ENCODE data around the gene CORT. TPM values are rescaled to one million over a fixed set of nuclear protein-coding genes. Genes with fewer than 3 reads are reported as not detected.
"Not testable (repeated sequence)": the region's sequence is repeated elsewhere in the genome, so short reads cannot be mapped to it uniquely, and the experiment has no call there.

The CORT gene, protein sequence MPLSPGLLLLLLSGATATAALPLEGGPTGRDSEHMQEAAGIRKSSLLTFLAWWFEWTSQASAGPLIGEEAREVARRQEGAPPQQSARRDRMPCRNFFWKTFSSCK
- total RNA-seq: under 1 TPM in 1 of 2 experiments, not detected in 1; 0.36 TPM

- Mint-ChIP-seq H3K9me3 (no peaks in the 10 kb centered on the region), H3K36me3 (peaks cover 7% of the 10 kb centered on the region), H3K27ac (no peak within 1 kb of the TSS), H3K4me3 (no peak within 1 kb of the TSS), H3K4me1 (ENCODE audit: low read depth) (no peaks in the 10 kb centered on the region), H3K27me3 (no peaks in the 10 kb centered on the region)
- POLR2A ChIA-PET: no interaction called here
- no peak for DNase-seq
- intact Hi-C loops (cut with micrococcal nuclease): no loop called here
- CTCF ChIA-PET: interaction anchor here (1.2 kb wide), 1 partner anchor 23 kb away, joined by 3 read pairs; the partner anchor contains the start of gene DFFA
Observed at GRCh38 chr1:10449751-10450150, at the start of gene CORT. Gene CORT (plus strand): TSS chr1:10450031. CDS start chr1:10450224, 193 bp downstream.

DNA sequence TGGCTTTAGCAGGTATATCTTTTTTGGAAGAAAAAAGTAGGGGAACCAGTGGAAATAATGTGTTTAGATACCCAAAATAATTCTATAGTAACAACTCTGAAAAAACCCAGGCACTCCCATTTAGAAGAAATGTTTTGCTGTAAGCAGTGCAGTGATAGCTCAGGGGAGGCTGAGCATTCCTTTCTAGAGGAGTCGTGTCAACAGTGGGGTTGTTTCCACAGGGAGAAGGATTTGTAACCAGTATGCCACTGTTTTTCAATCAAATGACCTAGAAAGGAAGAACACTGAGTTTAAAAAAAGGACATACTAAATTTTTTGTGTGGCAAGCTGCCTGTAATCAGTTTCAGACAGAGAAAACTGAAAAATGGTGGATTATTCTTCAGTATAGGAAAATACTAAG lies 48.5 kb upstream of the CORT start:
- intact Hi-C loops (cut with micrococcal nuclease): no loop called here
- H3K36me3 Mint-ChIP-seq: peaks cover 23% of the 10 kb centered on the region
- ChIA-PET POLR2A (no interaction called here), CTCF (no interaction called here)
- no peaks in the 10 kb centered on the region for H3K9me3 Mint-ChIP-seq
- H3K27ac Mint-ChIP-seq: no peak overlapping the region
- H3K4me3 Mint-ChIP-seq: no peak overlapping the region
- peaks cover 25% of the 10 kb centered on the region for H3K4me1 Mint-ChIP-seq (ENCODE audit: low read depth)
- H3K27me3 Mint-ChIP-seq: no peaks in the 10 kb centered on the region
- no peak for DNase-seq

DNA sequence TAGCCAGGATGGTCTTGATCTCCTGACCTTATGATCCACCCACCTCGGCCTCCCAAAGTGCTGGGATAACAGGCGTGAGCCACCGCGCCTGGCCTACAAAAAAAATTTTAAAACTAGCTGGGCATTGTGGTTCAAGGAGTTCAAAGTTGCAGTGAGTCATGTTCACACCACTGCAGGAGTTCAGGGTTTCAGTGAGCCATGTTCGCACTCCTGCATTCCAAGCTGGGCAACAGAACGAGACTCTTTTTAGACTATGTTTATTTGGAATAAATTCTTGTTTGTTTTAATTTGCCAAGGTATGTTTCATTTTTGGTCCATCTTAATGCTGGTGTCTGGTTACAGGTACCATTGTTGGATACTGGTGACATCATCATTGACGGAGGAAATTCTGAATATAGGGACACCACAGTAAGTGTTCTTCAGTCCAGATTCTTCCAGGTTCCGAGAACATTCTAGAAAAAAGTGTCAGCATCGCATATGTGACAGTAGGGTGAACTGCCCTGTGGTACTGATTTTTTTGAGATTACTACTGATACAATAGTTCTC lies 47.0 kb upstream of the CORT start:
- DNase-seq: no peak
- CTCF ChIA-PET: no interaction called here

GRCh38 chr1:10407201-10407600 lies 42.6 kb upstream of the CORT start:
- intact Hi-C loops (cut with micrococcal nuclease): no loop called here
- CTCF ChIA-PET: interaction anchor here (0.6 kb wide), 1 partner anchor 149 kb away, joined by 3 read pairs; no protein-coding TSS in a partner anchor
- H3K27me3 Mint-ChIP-seq: no peaks in the 10 kb centered on the region
- no peaks in the 10 kb centered on the region for H3K9me3 Mint-ChIP-seq
- POLR2A ChIA-PET: no interaction called here
- DNase-seq: no peak
- no peak overlapping the region for H3K27ac Mint-ChIP-seq
- H3K36me3 Mint-ChIP-seq: peaks cover 47% of the 10 kb centered on the region
- no peak overlapping the region for H3K4me3 Mint-ChIP-seq
- H3K4me1 Mint-ChIP-seq (ENCODE audit: low read depth): peaks cover 10% of the 10 kb centered on the region

More for the DNA sequence above, 47.0 kb upstream of the CORT start:
- peaks cover 25% of the 10 kb centered on the region for H3K4me1 Mint-ChIP-seq (ENCODE audit: low read depth)
- no peak overlapping the region for H3K27ac Mint-ChIP-seq
- H3K27me3 Mint-ChIP-seq: no peaks in the 10 kb centered on the region
- no peaks in the 10 kb centered on the region for H3K9me3 Mint-ChIP-seq
- no peak overlapping the region for H3K4me3 Mint-ChIP-seq
- POLR2A ChIA-PET: no interaction called here
- peaks cover 27% of the 10 kb centered on the region for H3K36me3 Mint-ChIP-seq
- intact Hi-C loops (cut with micrococcal nuclease): no loop called here

DNA sequence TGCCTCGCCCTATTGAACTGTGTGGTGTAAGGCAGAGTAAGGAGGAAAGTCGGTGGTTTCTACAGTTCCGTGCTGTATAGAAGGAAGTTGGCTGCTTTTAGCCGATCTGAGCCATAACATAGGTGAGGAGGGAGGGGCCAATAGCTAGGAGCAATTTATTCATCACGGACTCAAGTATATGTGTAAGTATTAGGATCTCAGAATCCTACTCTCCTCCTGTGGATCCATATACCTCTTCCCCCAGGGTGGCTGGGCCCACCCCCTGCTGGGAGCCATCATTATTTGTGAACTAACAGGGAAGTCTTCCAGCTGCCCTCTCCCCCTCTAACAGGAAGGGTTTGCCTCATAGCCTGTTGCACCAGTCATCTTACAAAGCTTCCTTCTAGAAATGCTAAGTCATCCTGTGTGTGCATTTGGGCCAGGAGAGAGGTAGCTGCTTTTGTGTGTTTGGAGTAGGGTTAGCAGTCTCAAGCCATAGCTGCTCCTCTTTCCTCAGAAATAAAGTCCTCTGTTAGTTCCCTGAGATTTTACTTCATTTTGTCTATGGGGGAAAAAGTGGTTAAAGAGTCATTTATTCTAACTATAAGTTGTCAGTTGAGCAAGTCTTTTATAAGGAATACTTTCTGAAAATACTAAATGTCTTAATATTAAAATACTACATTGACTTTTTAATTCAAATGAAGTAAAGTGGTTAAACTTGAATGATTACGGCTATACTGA lies 34.5 kb upstream of the CORT start:
- Mint-ChIP-seq H3K27ac (peak overlapping the region; percentile 82), H3K36me3 (peaks cover 54% of the 10 kb centered on the region), H3K4me1 (ENCODE audit: low read depth) (peaks cover 4% of the 10 kb centered on the region), H3K27me3 (no peaks in the 10 kb centered on the region), H3K4me3 (no peak overlapping the region), H3K9me3 (no peaks in the 10 kb centered on the region)
- intact Hi-C loops (cut with micrococcal nuclease): no loop called here
- no peak for DNase-seq
- ChIA-PET CTCF (interaction anchor here (0.6 to 1.0 kb wide), 2 partner anchors 80 to 276 kb away, joined by 3 read pairs; no protein-coding TSS in a partner anchor), POLR2A (no interaction called here)

DNA sequence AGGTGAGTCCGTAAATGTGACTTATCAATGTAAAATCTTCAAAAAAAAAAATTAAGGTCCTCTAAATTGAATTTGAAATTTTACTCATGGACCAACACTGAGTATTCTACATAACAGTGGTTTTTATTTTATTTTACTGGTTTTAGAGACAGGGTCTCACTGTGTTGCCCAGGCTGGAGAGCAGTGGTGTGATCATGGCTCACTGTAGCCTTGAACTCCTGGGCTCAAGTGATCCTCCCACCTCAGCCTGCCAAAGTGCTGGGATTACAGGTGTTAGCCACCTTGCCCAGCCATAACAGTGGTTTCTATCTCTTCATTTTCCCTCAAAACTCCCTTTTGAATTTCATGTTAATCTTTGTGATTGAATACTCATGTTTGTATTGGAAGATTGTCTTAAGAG lies 33.9 kb upstream of the CORT start:
- H3K27ac Mint-ChIP-seq; H3K27me3 Mint-ChIP-seq; intact Hi-C loops (cut with micrococcal nuclease); H3K4me1 Mint-ChIP-seq (ENCODE audit: low read depth); DNase-seq; H3K4me3 Mint-ChIP-seq; H3K9me3 Mint-ChIP-seq: not testable (repeated sequence)
- CTCF ChIA-PET: interaction anchor here (0.6 to 1.0 kb wide), 2 partner anchors 79 to 277 kb away, joined by 3 read pairs; no protein-coding TSS in a partner anchor
- POLR2A ChIA-PET: interaction anchor here (0.6 kb wide), 1 partner anchor 440 kb away, joined by 3 read pairs; no protein-coding TSS in a partner anchor
- H3K36me3 Mint-ChIP-seq: peaks cover 52% of the 10 kb centered on the region

GRCh38 chr1:10418741-10419140 lies 31.1 kb upstream of the CORT start:
- H3K4me3 Mint-ChIP-seq; intact Hi-C loops (cut with micrococcal nuclease); H3K9me3 Mint-ChIP-seq; H3K27ac Mint-ChIP-seq; CTCF ChIA-PET; H3K4me1 Mint-ChIP-seq (ENCODE audit: low read depth); POLR2A ChIA-PET; H3K27me3 Mint-ChIP-seq; DNase-seq: not testable (repeated sequence)
- H3K36me3 Mint-ChIP-seq: peaks cover 32% of the 10 kb centered on the region

DNA sequence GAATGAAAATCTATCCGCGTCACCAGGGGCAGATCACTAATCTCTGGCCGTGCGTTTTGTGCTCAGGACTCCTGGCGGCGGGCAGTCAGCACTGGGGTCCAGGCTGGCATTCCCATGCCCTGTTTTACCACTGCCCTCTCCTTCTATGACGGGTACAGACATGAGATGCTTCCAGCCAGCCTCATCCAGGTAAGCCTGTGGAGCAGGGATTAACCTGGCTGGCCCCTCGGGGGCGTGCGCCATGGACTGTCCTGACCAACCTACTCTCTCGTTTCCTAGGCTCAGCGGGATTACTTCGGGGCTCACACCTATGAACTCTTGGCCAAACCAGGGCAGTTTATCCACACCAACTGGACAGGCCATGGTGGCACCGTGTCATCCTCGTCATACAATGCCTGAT lies 30.5 kb upstream of the CORT start:
- H3K27me3 Mint-ChIP-seq: no peaks in the 10 kb centered on the region
- peaks cover 32% of the 10 kb centered on the region for H3K36me3 Mint-ChIP-seq
- H3K4me3 Mint-ChIP-seq: no peak overlapping the region
- CTCF ChIA-PET: no interaction called here
- DNase-seq: no peak
- POLR2A ChIA-PET: no interaction called here
- intact Hi-C loops (cut with micrococcal nuclease): no loop called here
- H3K4me1 Mint-ChIP-seq (ENCODE audit: low read depth): peaks cover 4% of the 10 kb centered on the region
- H3K9me3 Mint-ChIP-seq: no peaks in the 10 kb centered on the region
- no peak overlapping the region for H3K27ac Mint-ChIP-seq

DNA sequence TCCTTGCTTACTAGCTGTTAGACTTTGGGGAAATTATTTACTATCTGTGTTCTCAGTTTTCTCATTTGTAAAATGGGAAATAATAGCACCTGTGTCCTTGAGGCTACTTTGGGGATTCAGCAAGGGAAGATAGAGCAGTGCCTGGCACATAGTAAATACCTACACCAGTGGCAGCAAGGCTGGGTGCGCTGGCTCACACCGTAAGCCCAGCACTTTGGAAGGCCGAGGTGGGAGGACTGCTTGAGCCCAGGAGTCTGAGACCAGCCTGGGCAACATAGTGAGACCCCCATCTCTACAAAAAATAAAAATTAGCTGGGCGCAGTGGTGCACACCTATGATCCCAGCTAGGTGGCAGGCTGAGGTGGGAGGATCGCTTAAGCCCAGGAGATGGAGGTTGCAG lies 28.2 kb upstream of the CORT start:
- Mint-ChIP-seq H3K36me3 (peaks cover 19% of the 10 kb centered on the region), H3K9me3 (no peaks in the 10 kb centered on the region), H3K4me1 (ENCODE audit: low read depth) (no peaks in the 10 kb centered on the region), H3K4me3 (no peak overlapping the region), H3K27me3 (no peaks in the 10 kb centered on the region), H3K27ac (no peak overlapping the region)
- DNase-seq: no peak
- CTCF ChIA-PET: no interaction called here
- POLR2A ChIA-PET: no interaction called here
- intact Hi-C loops (cut with micrococcal nuclease): no loop called here

- ChIA-PET POLR2A (no interaction called here), CTCF (no interaction called here)
- no peak overlapping the region for H3K27ac Mint-ChIP-seq
- no peaks in the 10 kb centered on the region for H3K9me3 Mint-ChIP-seq
- H3K36me3 Mint-ChIP-seq: peaks cover 9% of the 10 kb centered on the region
- peaks cover 2% of the 10 kb centered on the region for H3K4me1 Mint-ChIP-seq (ENCODE audit: low read depth)
- DNase-seq: no peak
- no peaks in the 10 kb centered on the region for H3K27me3 Mint-ChIP-seq
- intact Hi-C loops (cut with micrococcal nuclease): no loop called here
- H3K4me3 Mint-ChIP-seq: no peak overlapping the region
Observed at GRCh38 chr1:10424034-10424433, 25.8 kb upstream of the CORT start.

DNA sequence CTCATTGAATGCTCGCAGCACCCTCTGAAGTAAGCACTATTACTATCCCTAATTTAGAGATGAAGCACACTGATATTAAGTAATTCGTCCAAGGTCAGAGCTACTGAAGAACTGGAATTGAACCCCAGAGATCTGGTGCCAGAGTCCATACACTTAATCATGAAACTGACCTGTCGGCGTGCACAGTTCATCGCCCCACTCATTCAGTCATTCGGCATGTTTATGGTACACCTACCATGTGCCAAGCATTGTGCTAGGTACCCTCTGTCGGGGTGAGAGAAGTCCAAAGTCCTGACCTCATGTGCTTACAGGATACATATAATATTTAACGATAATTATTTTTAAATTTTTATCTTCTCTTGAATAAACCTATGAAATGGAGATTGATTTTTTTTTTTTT lies 25.2 kb upstream of the CORT start:
- H3K4me3 Mint-ChIP-seq: no peak overlapping the region
- no peak overlapping the region for H3K27ac Mint-ChIP-seq
- ChIA-PET POLR2A (no interaction called here), CTCF (no interaction called here)
- H3K36me3 Mint-ChIP-seq: peaks cover 4% of the 10 kb centered on the region
- intact Hi-C loops (cut with micrococcal nuclease): no loop called here
- no peaks in the 10 kb centered on the region for H3K27me3 Mint-ChIP-seq
- H3K4me1 Mint-ChIP-seq (ENCODE audit: low read depth): peaks cover 2% of the 10 kb centered on the region
- no peak for DNase-seq
- H3K9me3 Mint-ChIP-seq: no peaks in the 10 kb centered on the region

DNA sequence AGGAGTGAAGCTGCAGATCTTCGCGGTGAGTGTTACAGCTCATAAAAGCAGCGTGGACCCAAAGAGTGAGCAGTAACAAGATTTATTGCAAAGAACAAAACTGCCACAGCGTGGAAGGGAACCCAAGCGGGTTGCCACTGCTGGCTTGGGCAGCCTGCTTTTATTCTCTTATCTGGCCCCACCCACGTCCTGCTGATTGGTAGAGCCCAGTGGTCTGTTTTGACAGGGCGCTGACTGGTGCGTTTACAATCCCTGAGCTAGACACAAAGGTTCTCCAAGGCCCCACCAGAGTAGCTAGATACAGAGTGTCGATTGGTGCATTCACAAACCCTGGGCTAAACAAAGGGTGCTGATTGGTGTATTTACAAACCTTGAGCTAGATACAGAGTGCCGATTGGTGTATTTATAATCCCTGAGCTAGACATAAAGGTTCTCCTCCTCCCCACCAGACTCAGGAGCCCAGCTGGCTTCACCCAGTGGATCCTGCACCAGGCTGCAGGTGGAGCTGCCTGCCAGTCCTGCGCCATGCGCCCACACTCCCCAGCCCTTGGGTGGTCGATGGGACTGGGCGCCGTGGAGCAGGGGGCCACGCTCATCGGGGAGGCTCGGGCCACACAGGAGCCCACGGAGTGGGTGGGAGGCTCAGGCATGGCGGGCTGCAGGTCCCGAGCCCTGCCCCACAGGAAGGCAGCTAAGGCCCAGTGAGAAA lies 23.9 kb upstream of the CORT start:
- CTCF ChIA-PET: interaction anchor here (0.9 kb wide), 1 partner anchor 9 kb away, joined by 4 read pairs; no protein-coding TSS in a partner anchor
- POLR2A ChIA-PET; H3K4me3 Mint-ChIP-seq; H3K9me3 Mint-ChIP-seq; H3K36me3 Mint-ChIP-seq; H3K27ac Mint-ChIP-seq; H3K27me3 Mint-ChIP-seq; intact Hi-C loops (cut with micrococcal nuclease); DNase-seq; H3K4me1 Mint-ChIP-seq (ENCODE audit: low read depth): not testable (repeated sequence)
